ENCODE results near the gene IL6ST. TPM values are rescaled to one million over a fixed set of nuclear protein-coding genes. Genes with fewer than 3 reads are reported as not detected.
A peak's percentile ranks its signal among the peaks of the same experiment; 100 is the strongest.

Gene IL6ST
- total and polyA plus RNA-seq, 4 donors = 51.3 to 438 (median 109) TPM

DNA sequence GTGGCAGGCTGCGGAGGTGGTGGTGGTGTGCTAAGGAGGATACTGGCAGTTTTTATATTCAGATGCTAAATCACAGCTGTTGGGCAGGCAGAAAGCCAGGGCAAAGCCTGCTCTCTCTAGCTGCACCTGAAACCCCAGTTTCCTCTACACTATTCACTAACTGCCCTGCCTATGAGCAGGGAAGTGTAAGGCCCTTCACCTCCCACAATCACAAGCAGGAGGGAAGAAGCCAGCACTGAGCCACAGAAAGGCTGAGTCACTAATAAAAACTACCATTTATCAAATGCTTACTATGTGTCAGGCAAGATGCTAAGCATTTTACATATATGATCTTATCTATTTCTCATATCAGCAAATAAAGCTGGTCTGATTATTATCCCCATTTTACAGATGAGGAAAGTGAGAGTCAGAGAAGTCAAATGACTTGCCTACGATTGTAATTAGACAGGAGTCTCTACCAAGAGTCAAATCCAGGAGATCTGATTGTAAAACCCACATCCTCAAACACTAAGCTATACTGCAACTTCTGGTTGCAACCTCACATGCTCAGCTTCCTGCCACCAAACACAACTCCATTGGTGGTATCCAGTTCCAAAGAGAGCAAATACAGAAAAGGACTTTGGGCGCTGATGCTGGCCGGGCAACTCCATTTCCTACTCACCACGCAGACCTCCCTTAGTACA is 17.7 kb upstream of the IL6ST start:
- Histone ChIP-seq H3K36me3 (ENCODE audit: control insufficient read depth in 4 of 4, insufficient read depth in 3 of 4, low read depth in 1 of 4, low read length in 3 of 4) (no peaks in the 10 kb centered on the region), H3K4me3 (ENCODE audit: low read depth in 1 of 3, low read length in 3 of 3) (no peak overlapping the region), H3K9me3 (ENCODE audit: control insufficient read depth in 4 of 4, low read length in 3 of 4) (peaks cover 0 to 3% (median 0%) of the 10 kb centered on the region in 4 donors), H3K9ac (ENCODE audit: low read depth in 1 of 2, low read length in 2 of 2) (no peak overlapping the region), H3K27ac (ENCODE audit: low read depth in 1 of 2, low read length in 2 of 2) (peak overlapping the region in 1 of 2 donors; percentile 28), H3K4me1 (ENCODE audit: control insufficient read depth in 4 of 4, insufficient read depth in 4 of 4, low read length in 3 of 4) (no peaks in the 10 kb centered on the region), H3K27me3 (ENCODE audit: control insufficient read depth in 4 of 4, insufficient read depth in 4 of 4, low read length in 3 of 4) (no peaks in the 10 kb centered on the region)
- 56% methylated on average over 5 of the region's 5 CpGs for WGBS
- peak; percentile 60 for TF ChIP-seq HNF4A (conservative IDR thresholded peaks at IDR 0.05)
- TF ChIP-seq SP1 (IDR thresholded peaks at IDR 0.05) = peak; percentile 60
- TF ChIP-seq NR2F2 (IDR thresholded peaks at IDR 0.05) = no peak
- TF ChIP-seq FOXA2 (IDR thresholded peaks at IDR 0.05) = no peak
- TF ChIP-seq EGR1 (IDR thresholded peaks at IDR 0.05; ENCODE audit: low read depth in 2 of 2) = no peak
- TF ChIP-seq, protein P1, sequence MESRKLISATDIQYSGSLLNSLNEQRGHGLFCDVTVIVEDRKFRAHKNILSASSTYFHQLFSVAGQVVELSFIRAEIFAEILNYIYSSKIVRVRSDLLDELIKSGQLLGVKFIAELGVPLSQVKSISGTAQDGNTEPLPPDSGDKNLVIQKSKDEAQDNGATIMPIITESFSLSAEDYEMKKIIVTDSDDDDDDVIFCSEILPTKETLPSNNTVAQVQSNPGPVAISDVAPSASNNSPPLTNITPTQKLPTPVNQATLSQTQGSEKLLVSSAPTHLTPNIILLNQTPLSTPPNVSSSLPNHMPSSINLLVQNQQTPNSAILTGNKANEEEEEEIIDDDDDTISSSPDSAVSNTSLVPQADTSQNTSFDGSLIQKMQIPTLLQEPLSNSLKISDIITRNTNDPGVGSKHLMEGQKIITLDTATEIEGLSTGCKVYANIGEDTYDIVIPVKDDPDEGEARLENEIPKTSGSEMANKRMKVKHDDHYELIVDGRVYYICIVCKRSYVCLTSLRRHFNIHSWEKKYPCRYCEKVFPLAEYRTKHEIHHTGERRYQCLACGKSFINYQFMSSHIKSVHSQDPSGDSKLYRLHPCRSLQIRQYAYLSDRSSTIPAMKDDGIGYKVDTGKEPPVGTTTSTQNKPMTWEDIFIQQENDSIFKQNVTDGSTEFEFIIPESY (IDR thresholded peaks at IDR 0.05) = no peak
- TF ChIP-seq YY1 (IDR thresholded peaks at IDR 0.05) = peak; percentile 63
- peak in 1 of 2 donors; percentile 12 for TF ChIP-seq JUND (IDR thresholded peaks at IDR 0.05)
- TF ChIP-seq, protein P2, sequence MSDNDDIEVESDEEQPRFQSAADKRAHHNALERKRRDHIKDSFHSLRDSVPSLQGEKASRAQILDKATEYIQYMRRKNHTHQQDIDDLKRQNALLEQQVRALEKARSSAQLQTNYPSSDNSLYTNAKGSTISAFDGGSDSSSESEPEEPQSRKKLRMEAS (IDR thresholded peaks at IDR 0.05) = no peak
- TF ChIP-seq, protein P3, sequence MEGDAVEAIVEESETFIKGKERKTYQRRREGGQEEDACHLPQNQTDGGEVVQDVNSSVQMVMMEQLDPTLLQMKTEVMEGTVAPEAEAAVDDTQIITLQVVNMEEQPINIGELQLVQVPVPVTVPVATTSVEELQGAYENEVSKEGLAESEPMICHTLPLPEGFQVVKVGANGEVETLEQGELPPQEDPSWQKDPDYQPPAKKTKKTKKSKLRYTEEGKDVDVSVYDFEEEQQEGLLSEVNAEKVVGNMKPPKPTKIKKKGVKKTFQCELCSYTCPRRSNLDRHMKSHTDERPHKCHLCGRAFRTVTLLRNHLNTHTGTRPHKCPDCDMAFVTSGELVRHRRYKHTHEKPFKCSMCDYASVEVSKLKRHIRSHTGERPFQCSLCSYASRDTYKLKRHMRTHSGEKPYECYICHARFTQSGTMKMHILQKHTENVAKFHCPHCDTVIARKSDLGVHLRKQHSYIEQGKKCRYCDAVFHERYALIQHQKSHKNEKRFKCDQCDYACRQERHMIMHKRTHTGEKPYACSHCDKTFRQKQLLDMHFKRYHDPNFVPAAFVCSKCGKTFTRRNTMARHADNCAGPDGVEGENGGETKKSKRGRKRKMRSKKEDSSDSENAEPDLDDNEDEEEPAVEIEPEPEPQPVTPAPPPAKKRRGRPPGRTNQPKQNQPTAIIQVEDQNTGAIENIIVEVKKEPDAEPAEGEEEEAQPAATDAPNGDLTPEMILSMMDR (IDR thresholded peaks at IDR 0.05; ENCODE audit: low read depth, low read length, missing input control) = no peak
- no peak for TF ChIP-seq FOXA1 (IDR thresholded peaks at IDR 0.05)
- TF ChIP-seq, protein P4, sequence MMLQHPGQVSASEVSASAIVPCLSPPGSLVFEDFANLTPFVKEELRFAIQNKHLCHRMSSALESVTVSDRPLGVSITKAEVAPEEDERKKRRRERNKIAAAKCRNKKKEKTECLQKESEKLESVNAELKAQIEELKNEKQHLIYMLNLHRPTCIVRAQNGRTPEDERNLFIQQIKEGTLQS (IDR thresholded peaks at IDR 0.05) = no peak
- TF ChIP-seq TAF1 (conservative IDR thresholded peaks at IDR 0.05) = no peak
- no peak for TF ChIP-seq RXRA (IDR thresholded peaks at IDR 0.05)
- TF ChIP-seq HNF4G (IDR thresholded peaks at IDR 0.05) = no peak
- TF ChIP-seq GABPA (IDR thresholded peaks at IDR 0.05 in 1 of 2, conservative IDR thresholded peaks at IDR 0.05 in 1 of 2) = no peak
- TF ChIP-seq, protein P5, sequence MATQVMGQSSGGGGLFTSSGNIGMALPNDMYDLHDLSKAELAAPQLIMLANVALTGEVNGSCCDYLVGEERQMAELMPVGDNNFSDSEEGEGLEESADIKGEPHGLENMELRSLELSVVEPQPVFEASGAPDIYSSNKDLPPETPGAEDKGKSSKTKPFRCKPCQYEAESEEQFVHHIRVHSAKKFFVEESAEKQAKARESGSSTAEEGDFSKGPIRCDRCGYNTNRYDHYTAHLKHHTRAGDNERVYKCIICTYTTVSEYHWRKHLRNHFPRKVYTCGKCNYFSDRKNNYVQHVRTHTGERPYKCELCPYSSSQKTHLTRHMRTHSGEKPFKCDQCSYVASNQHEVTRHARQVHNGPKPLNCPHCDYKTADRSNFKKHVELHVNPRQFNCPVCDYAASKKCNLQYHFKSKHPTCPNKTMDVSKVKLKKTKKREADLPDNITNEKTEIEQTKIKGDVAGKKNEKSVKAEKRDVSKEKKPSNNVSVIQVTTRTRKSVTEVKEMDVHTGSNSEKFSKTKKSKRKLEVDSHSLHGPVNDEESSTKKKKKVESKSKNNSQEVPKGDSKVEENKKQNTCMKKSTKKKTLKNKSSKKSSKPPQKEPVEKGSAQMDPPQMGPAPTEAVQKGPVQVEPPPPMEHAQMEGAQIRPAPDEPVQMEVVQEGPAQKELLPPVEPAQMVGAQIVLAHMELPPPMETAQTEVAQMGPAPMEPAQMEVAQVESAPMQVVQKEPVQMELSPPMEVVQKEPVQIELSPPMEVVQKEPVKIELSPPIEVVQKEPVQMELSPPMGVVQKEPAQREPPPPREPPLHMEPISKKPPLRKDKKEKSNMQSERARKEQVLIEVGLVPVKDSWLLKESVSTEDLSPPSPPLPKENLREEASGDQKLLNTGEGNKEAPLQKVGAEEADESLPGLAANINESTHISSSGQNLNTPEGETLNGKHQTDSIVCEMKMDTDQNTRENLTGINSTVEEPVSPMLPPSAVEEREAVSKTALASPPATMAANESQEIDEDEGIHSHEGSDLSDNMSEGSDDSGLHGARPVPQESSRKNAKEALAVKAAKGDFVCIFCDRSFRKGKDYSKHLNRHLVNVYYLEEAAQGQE (IDR thresholded peaks at IDR 0.05) = no peak
- peak in 1 of 2 donors; percentile 18 for TF ChIP-seq RAD21 (IDR thresholded peaks at IDR 0.05)
- no peak for DNase-seq (ENCODE audit: low spot score)

Measured in liver (tissue), 9 donors.